GM19468 (cell line): Measurements from ENCODE around the gene NTSR1.

ENCODE experiments used
- ATAC-seq: cut with Tn5 transposase; IDR thresholded peaks from one replicate; pipeline ENCODE4 v1.9.1; 2021; ENCODE audit warnings: mild to moderate bottlenecking, moderate library complexity, moderate number of reproducible peaks; ENCODE audit not compliant: unreplicated experiment; ENCODE audit errors: extremely low read depth

NTSR1 gene

GRCh38 chr20:62723768-62724450 lies 15.3 kb downstream of the NTSR1 start:
- ATAC-seq = no peak

DNA sequence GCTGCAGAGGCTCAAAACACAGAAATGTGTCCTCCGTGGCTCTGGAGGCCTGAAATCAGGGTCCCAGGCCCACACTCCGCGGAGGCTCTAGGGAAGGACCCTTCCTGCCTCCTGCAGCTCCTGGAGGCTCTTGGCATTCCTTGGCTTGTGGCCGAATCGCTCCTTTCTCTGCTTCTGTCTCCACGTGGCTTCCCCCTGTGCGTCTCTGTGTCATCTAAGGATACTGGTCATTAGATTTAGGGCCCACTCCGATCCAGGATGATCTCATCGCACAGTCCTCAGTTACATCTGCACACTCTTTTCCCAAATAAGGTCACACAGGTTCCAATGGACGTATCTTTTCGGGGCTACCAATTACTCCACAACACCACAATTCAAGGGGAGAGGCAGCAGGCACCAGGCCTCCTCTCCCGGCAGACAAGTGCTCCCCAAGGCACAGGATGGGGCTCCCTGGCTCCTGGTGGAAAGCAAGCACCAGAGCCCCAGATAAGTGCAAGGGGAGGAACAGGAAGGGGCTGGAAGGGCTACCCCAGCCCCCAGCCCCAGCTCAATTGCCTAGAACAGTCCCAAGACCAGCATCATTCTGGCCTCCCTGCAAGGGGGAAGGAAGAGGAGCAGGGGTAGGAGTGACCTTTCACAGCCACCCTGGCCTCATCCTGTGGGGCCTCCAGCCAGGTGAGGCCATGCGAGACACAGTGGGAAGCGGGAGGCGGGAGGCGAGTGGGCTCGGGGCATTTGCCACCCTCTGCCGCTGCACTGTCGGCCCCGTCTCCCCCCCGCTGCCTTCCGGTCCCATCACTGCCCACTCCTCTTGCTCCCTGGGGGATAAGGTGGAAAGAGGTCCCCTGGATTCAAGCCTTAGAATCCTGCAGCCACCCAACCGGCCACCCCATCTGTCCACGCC lies 16.3 kb downstream of the NTSR1 start:
- ATAC-seq = no peak

DNA sequence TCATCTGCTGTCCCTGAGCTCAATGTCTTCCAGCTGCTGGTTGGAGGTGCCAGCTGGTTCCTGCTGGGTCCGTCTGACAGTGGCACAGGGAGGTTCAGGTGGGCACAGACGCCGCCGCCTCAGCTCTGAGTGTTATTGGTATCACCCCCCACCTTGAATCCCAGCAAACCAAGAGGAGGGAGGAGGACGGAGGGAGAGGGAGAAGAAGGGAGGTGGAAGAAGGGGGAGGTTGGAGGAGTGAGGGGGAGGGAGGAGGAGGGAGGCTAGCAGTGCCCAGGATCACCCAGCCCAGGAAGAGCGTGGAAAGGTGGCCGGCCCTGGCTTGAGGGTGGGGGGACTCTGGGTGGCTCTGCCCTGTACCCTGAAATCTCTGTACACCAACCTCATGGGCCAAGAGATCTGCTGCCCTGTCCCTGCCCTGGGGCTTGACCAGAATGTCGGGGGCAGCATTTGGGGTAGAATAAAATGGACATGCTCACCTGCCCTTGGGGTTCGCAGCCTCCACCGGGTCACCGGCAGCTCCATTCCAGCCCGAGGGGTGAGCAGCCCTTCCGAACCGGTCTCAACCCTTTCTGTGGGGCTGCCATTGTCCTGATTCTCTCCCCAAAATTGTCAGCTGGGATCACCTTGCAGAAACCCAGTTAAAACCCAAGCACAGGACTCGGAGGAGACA lies 17.1 kb downstream of the NTSR1 start:
- ATAC-seq = no peak

DNA sequence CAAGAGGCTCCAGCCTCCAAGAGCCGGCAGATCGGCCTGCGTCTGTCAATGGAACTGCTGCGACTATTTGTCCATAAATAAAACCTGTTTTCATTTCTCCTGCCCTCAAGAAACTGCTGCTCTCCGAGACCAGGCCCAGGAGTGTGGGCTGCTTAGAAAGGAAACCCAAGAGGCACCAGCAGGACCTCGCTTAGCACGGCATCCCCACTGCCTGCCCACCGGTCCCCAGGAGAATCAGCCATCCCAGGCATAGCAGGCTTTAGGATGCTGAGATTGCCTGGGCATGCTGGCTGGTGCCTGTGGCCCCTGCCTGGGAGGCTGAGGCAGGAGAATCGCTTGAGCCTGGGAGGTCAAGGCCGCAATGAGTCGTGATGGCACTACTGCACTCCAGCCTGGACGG lies 17.6 kb downstream of the NTSR1 start:
- ATAC-seq = no peak

- no peak for ATAC-seq
These were observed 18.3 kb downstream of the NTSR1 start for GRCh38 chr20:62726716-62727583.

DNA sequence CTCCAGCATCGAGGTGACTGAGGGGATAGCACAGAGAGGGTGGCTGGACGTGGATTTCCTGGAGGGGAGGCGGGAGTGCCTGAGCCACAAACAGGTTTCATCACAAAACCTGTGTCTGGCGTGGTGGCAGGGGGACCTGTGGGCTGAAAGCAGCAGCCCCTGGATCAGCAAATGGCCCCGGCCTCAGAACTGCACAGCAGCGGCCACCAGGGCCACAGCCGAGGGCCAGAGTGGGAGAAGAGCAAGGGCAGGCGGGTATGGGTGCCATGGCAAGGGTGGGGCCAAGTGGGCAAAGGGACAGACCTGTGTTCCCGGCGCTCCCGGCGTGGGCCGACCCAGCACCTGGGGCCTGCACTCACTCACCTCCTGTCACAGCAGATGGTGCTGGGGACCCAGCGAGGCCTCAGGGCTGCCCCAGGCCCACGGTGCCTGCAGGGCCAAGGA lies 19.0 kb downstream of the NTSR1 start:
- ATAC-seq = no peak

DNA sequence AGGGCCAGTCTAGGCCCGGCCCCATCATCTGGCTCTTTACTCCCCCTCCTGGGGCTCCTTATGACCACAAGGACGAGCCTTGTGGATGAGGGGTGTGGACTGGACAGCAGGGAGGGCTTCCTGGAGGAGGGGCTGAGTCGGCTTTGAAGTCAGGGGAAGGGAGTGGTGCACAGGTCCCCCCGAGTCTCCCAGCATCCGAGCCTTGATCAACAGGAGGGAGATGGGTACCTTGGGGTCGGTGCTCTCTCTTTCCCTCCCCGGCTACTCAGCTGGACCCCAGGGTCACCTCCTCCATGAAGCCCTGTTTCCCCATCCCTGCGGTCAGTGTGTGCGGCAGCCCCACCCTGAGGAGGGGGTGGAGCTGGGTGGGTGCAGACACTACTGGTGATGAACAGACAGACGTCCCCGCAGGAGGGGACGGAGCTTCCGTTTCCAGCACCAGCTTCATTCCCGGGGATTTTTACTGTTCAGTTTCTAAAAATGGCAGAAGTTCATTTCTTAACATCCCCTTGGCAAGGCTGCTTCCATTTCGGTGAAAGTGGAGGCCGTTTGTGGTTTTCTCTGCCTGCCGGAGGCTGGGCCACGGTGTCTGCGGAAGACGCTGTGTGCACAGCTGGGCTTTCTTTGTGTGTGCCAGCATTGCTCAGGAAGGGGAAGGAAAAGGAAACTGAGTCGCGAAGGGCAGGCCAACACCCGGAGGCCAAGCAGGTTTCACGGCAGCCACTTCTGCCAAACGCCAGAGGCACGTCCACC lies 19.6 kb downstream of the NTSR1 start:
- ATAC-seq = no peak

DNA sequence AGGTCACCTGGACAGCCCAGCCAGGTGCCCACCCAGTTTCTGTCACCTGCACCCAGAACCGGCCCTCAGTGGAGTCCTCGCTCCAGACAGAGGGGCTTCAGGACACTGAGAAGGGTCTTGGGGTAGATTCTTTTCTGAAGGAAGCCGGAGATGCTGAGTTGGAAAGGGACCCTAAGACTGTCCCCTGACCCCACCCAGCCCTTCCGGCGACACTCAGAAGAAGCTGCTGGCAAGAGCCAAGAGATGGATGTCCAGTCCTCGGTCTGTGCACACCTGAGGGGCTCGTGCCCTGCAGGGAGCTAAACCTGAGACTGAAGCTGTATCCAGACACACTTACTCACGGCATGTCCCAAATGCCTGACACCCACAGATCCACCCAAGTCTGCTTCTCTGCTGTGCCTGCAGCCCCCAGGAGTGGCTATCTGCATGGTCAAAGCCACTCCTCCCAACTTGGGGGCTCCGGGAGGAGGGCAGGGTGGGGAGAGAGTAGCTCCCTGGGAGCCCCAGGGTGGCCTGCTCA lies 20.2 kb downstream of the NTSR1 start:
- ATAC-seq = no peak

GRCh38 chr20:62730481-62730880 lies 21.8 kb downstream of the NTSR1 start:
- no peak for ATAC-seq

DNA sequence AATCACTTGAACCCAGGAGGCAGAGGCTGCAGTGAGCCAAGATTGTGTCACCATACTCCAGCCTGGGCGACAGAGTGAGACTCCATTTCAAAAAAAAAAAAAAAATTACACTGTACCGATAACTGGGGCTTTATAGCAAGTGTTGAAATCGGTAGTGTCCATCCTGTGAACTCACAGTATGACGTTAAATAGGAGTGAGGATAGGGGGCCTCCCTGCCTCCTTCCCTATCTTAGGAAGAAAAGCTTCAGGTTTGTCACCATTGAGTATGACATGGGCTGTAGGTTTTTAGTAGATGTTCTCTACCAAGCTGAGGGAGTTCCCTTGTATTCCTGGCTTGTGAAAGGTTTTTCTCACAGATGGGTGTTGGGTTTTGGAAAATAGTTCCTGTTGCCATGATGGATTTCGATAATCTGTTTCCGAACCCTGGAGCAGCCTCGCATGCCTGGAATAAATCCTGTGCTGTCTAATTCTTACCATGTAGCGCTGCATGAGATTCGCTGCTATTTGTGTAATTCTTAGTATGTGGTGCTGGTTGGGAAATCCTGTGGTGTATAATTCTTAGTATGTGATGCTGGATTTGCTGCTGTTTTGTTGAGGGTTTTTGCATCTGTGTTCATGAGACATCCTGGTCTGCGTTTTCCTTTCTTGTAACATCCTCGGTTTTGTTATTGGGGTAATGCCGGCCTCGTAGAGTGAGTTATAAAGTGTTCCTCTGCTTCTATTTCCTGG lies 23.6 kb downstream of the NTSR1 start:
- no peak for ATAC-seq

DNA sequence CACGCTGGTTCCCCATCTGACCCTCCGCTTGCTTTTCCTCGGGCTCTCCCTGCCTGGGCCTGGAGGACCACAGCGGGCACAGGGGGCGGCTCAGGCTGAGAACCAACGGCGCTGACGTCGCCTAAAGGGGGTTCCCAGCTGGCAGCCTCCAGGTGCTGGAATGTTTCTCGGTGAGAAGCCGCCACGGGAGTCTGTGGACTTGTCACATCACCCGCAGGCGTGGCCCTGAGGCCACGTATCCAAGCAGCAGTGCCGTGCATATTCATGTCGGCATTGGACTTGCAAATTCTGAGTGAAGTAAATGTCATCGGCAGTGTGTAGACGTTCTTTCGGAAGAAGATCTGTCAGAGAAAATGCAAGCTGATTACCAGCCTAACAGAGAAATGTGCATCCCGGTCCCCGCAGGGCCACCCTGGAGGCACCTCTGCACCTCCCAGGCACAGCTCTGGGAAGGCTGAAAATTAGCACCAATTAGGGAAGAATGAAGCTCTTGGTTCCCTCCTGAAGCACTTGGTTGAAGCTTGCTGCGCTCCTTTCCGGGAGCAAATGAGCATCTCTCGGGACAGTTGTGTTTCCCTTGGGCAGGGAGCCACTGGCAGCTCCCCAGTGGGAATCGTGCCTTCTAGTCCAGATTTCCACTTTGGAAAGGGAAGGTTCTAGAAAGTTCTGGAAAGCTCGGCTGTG lies 24.3 kb downstream of the NTSR1 start:
- ATAC-seq = no peak

GRCh38 chr20:62733526-62733842 lies 24.8 kb downstream of the NTSR1 start:
- ATAC-seq = no peak

DNA sequence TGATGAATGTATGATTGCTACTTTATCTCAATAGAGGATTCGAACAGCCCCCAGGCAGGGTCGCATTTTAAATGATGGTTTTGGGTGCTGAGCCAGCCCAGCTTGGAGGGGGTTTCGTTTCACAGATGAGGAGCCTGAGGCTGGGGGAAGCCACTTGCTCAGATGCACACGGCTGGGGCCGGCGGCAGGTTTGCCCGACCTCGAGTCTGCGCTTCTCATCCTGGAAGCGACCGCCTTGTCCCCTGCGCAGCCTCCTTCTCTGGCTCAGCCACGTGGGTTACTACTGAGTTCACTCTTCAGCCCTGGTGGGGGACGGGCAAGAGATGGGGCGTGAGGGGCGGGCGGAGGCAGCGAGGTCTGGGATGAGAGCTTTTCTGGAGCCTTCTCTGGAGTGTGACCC lies 25.3 kb downstream of the NTSR1 start:
- no peak for ATAC-seq

DNA sequence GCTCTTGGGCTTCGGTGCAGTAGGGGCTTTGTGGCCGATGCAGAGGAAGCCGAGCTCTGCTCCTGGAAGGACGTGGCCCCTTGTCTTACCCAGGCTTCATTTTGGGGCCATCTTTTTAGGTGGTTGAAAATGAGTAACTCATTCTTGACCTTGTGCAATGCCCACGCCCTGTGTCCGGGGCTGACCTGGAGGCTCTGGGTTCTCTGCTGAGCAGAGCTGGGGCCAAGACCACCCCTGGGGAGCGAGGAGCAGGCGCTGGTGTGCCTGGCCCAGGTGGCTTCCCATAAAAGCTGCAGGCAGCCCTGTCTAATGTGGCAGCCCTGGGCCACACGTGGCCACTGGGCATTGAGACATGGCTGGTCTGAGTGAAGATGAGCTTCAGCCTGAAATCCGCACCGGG lies 25.7 kb downstream of the NTSR1 start:
- no peak for ATAC-seq

DNA sequence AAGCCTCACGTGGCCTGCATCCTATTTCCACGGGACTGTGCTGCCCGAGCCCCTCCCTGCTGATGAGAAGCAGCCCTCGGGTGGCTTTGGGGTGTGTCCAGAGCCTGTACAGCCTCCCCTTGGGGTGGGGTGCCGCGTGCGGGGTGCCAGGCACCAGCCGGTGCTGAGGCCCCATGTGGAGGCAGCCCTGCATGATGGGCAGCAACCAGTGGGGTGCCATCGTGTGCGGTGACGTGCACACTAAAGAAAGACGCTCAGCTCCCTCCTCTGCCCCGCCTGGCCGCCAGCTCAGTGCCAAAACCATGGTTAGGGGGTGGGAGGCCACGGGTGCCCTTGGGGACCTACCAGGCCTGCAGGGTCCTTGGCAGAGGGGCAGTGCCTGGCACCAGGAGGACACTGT lies 26.2 kb downstream of the NTSR1 start:
- no peak for ATAC-seq

DNA sequence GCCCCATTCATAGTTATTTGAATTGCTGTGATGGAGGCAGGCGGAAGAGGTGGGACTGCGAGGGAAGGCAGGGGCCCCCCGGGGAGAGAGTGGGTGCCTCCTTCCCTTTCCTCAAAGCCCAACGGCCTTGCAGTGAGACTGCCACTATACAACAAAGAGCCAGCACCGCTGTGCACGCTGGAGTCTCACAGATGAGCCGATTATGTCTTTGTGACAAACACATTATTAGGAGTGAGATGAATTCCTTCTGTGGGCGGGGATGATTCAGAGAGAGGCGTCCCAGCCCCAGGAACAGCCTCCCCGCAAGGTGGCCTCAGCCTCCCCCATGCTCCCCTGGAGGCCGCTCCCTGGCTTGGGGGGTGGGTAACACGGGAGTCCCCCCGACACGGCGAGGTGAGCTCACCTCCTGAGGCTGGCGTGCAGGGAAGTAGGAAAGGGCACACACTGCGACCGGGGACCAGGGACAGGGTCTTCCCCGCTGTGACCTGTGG lies 26.7 kb downstream of the NTSR1 start:
- ATAC-seq = no peak

- ATAC-seq = no peak
These were observed 27.4 kb downstream of the NTSR1 start for GRCh38 chr20:62736026-62736406.
